H9 (cell line): ENCODE results near the gene PLAGL1. TPM values are rescaled to one million over a fixed set of nuclear protein-coding genes. Genes with fewer than 3 reads are reported as not detected.

Experiments
- DNase-seq: peaks from one replicate; pipeline ENCODE4 v3.0.0-alpha.2; 2017
- H2AFZ ChIP-seq: one replicate; pipeline ENCODE4 v1.6.1; 2013; ENCODE audit warnings: mild to moderate bottlenecking, low read length, control low read depth, moderate library complexity
- H2AK5ac ChIP-seq: 2 replicates; pipeline ENCODE4 v1.6.1; 2013; ENCODE audit warnings: low read length, control low read depth, mixed read lengths; ENCODE audit not compliant: insufficient read length
- H2BK120ac ChIP-seq: one replicate; pipeline ENCODE4 v1.6.1; 2013; ENCODE audit warnings: low read depth, mild to moderate bottlenecking, low read length, control low read depth, inconsistent platforms; ENCODE audit not compliant: poor library complexity, severe bottlenecking
- H2BK12ac ChIP-seq: 2 replicates; pipeline ENCODE4 v1.6.1; 2013; ENCODE audit warnings: low read length, control low read depth, mixed read lengths, low read depth; ENCODE audit not compliant: insufficient read length
- H2BK15ac ChIP-seq: 2 replicates; pipeline ENCODE4 v1.6.1; 2013; ENCODE audit warnings: low read depth, low read length, control low read depth
- H2BK20ac ChIP-seq: one replicate; pipeline ENCODE4 v1.6.1; 2013; ENCODE audit warnings: low read depth, mild to moderate bottlenecking, low read length, control low read depth, inconsistent platforms; ENCODE audit not compliant: poor library complexity, severe bottlenecking
- H2BK5ac ChIP-seq: 2 replicates; pipeline ENCODE4 v1.6.1; 2013; ENCODE audit warnings: low read length, control low read depth, mixed read lengths; ENCODE audit not compliant: insufficient read length
- H3K14ac ChIP-seq: 2 replicates; pipeline ENCODE4 v1.6.1; 2013; ENCODE audit warnings: low read length, control low read depth; ENCODE audit not compliant: insufficient read depth
- H3K18ac ChIP-seq: 2 replicates; pipeline ENCODE4 v1.6.1; 2013; ENCODE audit warnings: low read depth, mild to moderate bottlenecking, mixed read lengths, low read length, control low read depth; ENCODE audit not compliant: insufficient read length
- H3K23ac ChIP-seq: 2 replicates; pipeline ENCODE4 v1.6.1; 2013; ENCODE audit warnings: low read length, control low read depth, mixed read lengths, low read depth; ENCODE audit not compliant: insufficient read length
- H3K23me2 ChIP-seq: 2 replicates; pipeline ENCODE4 v1.6.1; 2013; ENCODE audit warnings: low read depth, mild to moderate bottlenecking, mixed read lengths, low read length, control low read depth; ENCODE audit not compliant: insufficient read length, poor library complexity, severe bottlenecking
- H3K27ac ChIP-seq: 2 replicates; pipeline ENCODE4 v1.5.1; 2013; ENCODE audit warnings: low read length, control low read depth, mixed read lengths, low read depth; ENCODE audit not compliant: insufficient read length
- H3K27me3 ChIP-seq: 2 replicates; pipeline ENCODE4 v1.6.1; 2013; ENCODE audit warnings: low read length, control low read depth, inconsistent platforms; ENCODE audit not compliant: insufficient read depth
- H3K4ac ChIP-seq: 2 replicates; pipeline ENCODE4 v1.6.1; 2013; ENCODE audit warnings: low read depth, mild to moderate bottlenecking, control low read depth, inconsistent platforms, low read length, moderate library complexity
- H3K4me1 ChIP-seq: 2 replicates; pipeline ENCODE4 v1.6.1; 2013; ENCODE audit warnings: low read length, control low read depth, inconsistent platforms; ENCODE audit not compliant: insufficient read depth
- H3K4me2 ChIP-seq: 2 replicates; pipeline ENCODE4 v1.6.1; 2013; ENCODE audit warnings: low read length, control low read depth, mixed read lengths; ENCODE audit not compliant: insufficient read length, insufficient read depth
- H3K56ac ChIP-seq: 2 replicates; pipeline ENCODE4 v1.6.1; 2013; ENCODE audit warnings: low read depth, mild to moderate bottlenecking, mixed read lengths, low read length, control low read depth; ENCODE audit not compliant: insufficient read length
- H3K79me1 ChIP-seq: 2 replicates; pipeline ENCODE4 v1.6.1; 2013; ENCODE audit warnings: low read depth, mild to moderate bottlenecking, moderate library complexity, low read length, control low read depth, inconsistent platforms; ENCODE audit not compliant: insufficient read depth, poor library complexity, severe bottlenecking
- H3K79me2 ChIP-seq: 2 replicates; pipeline ENCODE4 v1.6.1; 2013; ENCODE audit warnings: low read length, control low read depth, inconsistent platforms; ENCODE audit not compliant: insufficient read depth
- H3K9ac ChIP-seq: 2 replicates; pipeline ENCODE4 v1.6.1; 2013; ENCODE audit warnings: low read length, control low read depth, mixed read lengths; ENCODE audit not compliant: insufficient read length; ENCODE audit errors: extremely low read depth
- H3K9me3 ChIP-seq: one replicate; pipeline ENCODE4 v1.6.1; 2013; ENCODE audit warnings: low read depth, low read length, inconsistent platforms; ENCODE audit not compliant: control insufficient read depth
- H3T11ph ChIP-seq: one replicate; pipeline ENCODE4 v1.6.1; 2013; ENCODE audit warnings: mild to moderate bottlenecking, low read length, control low read depth, inconsistent platforms
- H4K20me1 ChIP-seq: one replicate; pipeline ENCODE4 v1.6.1; 2013; ENCODE audit not compliant: control insufficient read depth, insufficient read length, insufficient read depth
- H4K5ac ChIP-seq: 2 replicates; pipeline ENCODE4 v1.6.1; 2013; ENCODE audit warnings: low read depth, mild to moderate bottlenecking, mixed read lengths, low read length, control low read depth; ENCODE audit not compliant: insufficient read length
- H4K8ac ChIP-seq: replicated peaks from 2 replicates; pipeline ENCODE4 v1.6.1; 2013; ENCODE audit warnings: low read length, control low read depth, mixed read lengths, low read depth; ENCODE audit not compliant: insufficient read length
- H4K91ac ChIP-seq: 2 replicates; pipeline ENCODE4 v1.6.1; 2013; ENCODE audit warnings: low read depth, mild to moderate bottlenecking, moderate library complexity, mixed read lengths, low read length, control low read depth; ENCODE audit not compliant: insufficient read length
- H3K27ac Mint-ChIP-seq, 3 experiments: 2 replicates in 2 of 3; 3 replicates in 1 of 3; pipeline ENCODE4 v1.8.0; 2020 to 2021; ENCODE audit warnings: mixed read lengths in 3 of 3, mild to moderate bottlenecking in 1 of 3, moderate library complexity in 1 of 3
- H3K27me3 Mint-ChIP-seq: 2 replicates; pipeline ENCODE4 v1.8.0; 2021; ENCODE audit warnings: low read depth, mild to moderate bottlenecking, moderate library complexity, mixed read lengths
- H3K36me3 Mint-ChIP-seq, 3 experiments: 2 replicates in 2 of 3; 3 replicates in 1 of 3; pipeline ENCODE4 v1.8.0; 2020 to 2021; ENCODE audit warnings: low read depth in 3 of 3, mixed read lengths in 3 of 3; ENCODE audit not compliant: insufficient read depth in 1 of 3
- H3K4me1 Mint-ChIP-seq, 2 experiments: 2 replicates each; pipeline ENCODE4 v1.8.0; 2020; ENCODE audit warnings: mixed read lengths in 2 of 2
- H3K4me3 Mint-ChIP-seq, 2 experiments: 2 replicates in 1 of 2; 3 replicates in 1 of 2; pipeline ENCODE4 v1.8.0; 2020 to 2021; ENCODE audit warnings: mild to moderate bottlenecking in 2 of 2, mixed read lengths in 2 of 2, moderate library complexity in 1 of 2
- H3K9me3 Mint-ChIP-seq, 2 experiments: 2 replicates in 1 of 2; 3 replicates in 1 of 2; pipeline ENCODE4 v1.8.0; 2020; ENCODE audit warnings: mild to moderate bottlenecking in 2 of 2, mixed read lengths in 2 of 2, moderate library complexity in 1 of 2
- WGBS: extraction: QIAGEN DNeasy Blood & Tissue Kit; methylation state at CpG from one replicate; pipeline ENCODE4 v1.1.7; 2013; ENCODE audit warnings: missing lambda C conversion rate, low lambda C conversion rate, mixed read lengths; ENCODE audit not compliant: insufficient read length; ENCODE audit errors: extremely low coverage; 5-methylcytosine and 5-hydroxymethylcytosine counted together
- total RNA-seq: library from RNA; stranded (reverse); gene quantifications from 2 replicates; pipeline ENCODE4 v1.2.1, GENCODE V29; 2021
- TF ChIP-seq, protein P1 (sequence below): fragments of 200-600 bp; sonication (generic); conservative IDR thresholded peaks from 3 replicates; pipeline ENCODE4 v1.8.0; 2021; ENCODE audit warnings: antibody characterized with exemption, mild to moderate bottlenecking

The PLAGL1 gene
- total RNA-seq, 1 experiment from 2014 or later: 1.9 TPM

DNA sequence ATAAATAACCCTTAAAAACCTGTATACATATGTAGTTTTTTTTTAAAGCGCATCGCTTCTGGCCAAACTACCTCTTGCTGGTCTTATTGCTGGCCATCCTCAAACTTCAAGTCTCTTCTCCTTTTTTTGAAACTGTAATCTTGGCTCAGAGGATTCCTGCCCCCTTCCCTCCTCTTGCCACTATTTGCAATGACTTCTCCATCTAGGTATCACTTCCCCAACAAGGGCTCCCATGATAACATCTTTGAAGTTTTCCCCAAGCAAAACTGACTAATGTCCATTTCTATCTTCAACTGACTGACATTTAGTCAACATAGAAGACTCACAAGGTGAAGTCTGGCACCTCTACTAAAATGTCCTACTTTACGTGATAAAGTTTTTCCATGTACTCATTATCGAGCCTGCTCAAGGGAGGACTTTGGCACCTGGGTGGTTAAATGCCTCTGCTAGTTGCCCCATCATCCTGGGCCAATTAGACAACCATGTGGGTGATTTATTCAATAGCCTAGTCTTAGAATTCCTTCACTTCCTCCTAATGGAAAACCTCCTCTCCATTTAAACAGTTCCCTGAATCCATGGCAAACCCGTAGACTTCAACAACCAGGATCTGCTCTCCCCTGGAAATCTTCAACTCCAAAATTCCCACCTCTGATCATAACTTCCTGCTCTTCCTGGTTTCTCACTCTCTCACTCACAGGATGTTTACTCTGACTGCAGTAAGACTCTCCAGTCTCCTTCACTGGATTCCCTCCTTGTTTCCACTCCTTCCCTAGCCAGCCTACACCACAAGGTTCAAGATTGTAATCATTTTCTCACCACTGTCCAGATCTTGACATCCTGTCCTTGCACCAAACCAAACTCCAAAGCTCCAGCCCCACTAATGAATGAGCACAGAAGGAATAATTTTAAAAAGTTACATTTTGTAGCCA, 9.4 kb upstream of the PLAGL1 start:
- peaks cover 0 to 5% (median 2%) of the 10 kb centered on the region in 3 experiments; a peak in 4 of 7 replicates for H3K36me3 Mint-ChIP-seq
- Histone ChIP-seq H3K23me2 (no peaks in the 10 kb centered on the region), H2BK15ac (no peak overlapping the region), H2BK5ac (no peak overlapping the region), H3K9me3 (no peaks in the 10 kb centered on the region), H4K5ac (no peak overlapping the region), H4K8ac (no peak overlapping the region), H2BK20ac (no peak overlapping the region), H3K9ac (no peak overlapping the region), H3K23ac (no peak overlapping the region), H2BK12ac (no peak overlapping the region), H3K56ac (no peak overlapping the region), H2BK120ac (no peak overlapping the region), H2AFZ (no peak overlapping the region), H3K14ac (no peak overlapping the region), H3T11ph (no peak overlapping the region), H3K79me1 (no peaks in the 10 kb centered on the region), H2AK5ac (no peak overlapping the region), H4K91ac (no peak overlapping the region), H3K4ac (no peak overlapping the region), H3K79me2 (no peaks in the 10 kb centered on the region), H3K4me1 (no peaks in the 10 kb centered on the region), H3K27me3 (no peaks in the 10 kb centered on the region), H3K27ac (no peak overlapping the region), H4K20me1 (no peaks in the 10 kb centered on the region), H3K18ac (no peak overlapping the region), H3K4me2 (no peak overlapping the region)
- peaks cover 0 to under 1% of the 10 kb centered on the region in 2 experiments; a peak in 2 of 4 replicates for H3K4me1 Mint-ChIP-seq
- TF ChIP-seq, protein P1, sequence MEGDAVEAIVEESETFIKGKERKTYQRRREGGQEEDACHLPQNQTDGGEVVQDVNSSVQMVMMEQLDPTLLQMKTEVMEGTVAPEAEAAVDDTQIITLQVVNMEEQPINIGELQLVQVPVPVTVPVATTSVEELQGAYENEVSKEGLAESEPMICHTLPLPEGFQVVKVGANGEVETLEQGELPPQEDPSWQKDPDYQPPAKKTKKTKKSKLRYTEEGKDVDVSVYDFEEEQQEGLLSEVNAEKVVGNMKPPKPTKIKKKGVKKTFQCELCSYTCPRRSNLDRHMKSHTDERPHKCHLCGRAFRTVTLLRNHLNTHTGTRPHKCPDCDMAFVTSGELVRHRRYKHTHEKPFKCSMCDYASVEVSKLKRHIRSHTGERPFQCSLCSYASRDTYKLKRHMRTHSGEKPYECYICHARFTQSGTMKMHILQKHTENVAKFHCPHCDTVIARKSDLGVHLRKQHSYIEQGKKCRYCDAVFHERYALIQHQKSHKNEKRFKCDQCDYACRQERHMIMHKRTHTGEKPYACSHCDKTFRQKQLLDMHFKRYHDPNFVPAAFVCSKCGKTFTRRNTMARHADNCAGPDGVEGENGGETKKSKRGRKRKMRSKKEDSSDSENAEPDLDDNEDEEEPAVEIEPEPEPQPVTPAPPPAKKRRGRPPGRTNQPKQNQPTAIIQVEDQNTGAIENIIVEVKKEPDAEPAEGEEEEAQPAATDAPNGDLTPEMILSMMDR: no peak
- H3K27me3 Mint-ChIP-seq: peaks cover 13% of the 10 kb centered on the region
- H3K4me3 Mint-ChIP-seq: no peak overlapping the region
- no CpG with 5 or more reads among the region's 5 CpGs for WGBS
- H3K9me3 Mint-ChIP-seq: peaks cover 2 to 7% of the 10 kb centered on the region in 2 experiments; a peak in 4 of 5 replicates
- DNase-seq: no peak
- H3K27ac Mint-ChIP-seq: no peak overlapping the region
